OCI-LY1 (cell line): ENCODE data around the gene SERHL2.

Experiments
- H2AFZ ChIP-seq: fragments of 200-600 bp; sonication (generic), shearing (Covaris generic); 2 replicates; pipeline ENCODE4 v1.6.0; 2014; ENCODE audit warnings: antibody characterized with exemption, mild to moderate bottlenecking, low read length
- H3F3A ChIP-seq: fragments of 200-600 bp; sonication (generic), shearing (Covaris generic); 2 replicates; pipeline ENCODE4 v1.6.0; 2014; ENCODE audit warnings: mild to moderate bottlenecking, antibody characterized with exemption, low read length, moderate library complexity; ENCODE audit not compliant: insufficient read depth
- H3K27ac ChIP-seq: fragments of 200-600 bp; sonication (generic); 2 replicates; pipeline ENCODE4 v1.5.1; 2014; ENCODE audit warnings: low read length, mixed run types, mild to moderate bottlenecking, low read depth; ENCODE audit not compliant: poor library complexity, severe bottlenecking
- H3K27me3 ChIP-seq: fragments of 200-600 bp; sonication (generic); 2 replicates; pipeline ENCODE4 v1.6.0; 2014; ENCODE audit warnings: antibody characterized with exemption, mild to moderate bottlenecking, low read length, moderate library complexity; ENCODE audit not compliant: insufficient read depth
- H3K36me3 ChIP-seq: fragments of 200-600 bp; sonication (generic); 2 replicates; pipeline ENCODE4 v1.6.1; 2014; ENCODE audit warnings: mild to moderate bottlenecking, antibody characterized with exemption, low read length, moderate library complexity, mixed read lengths; ENCODE audit not compliant: insufficient read depth
- H3K4me1 ChIP-seq: fragments of 200-600 bp; sonication (generic); 2 replicates; pipeline ENCODE4 v1.5.1; 2014; ENCODE audit warnings: mild to moderate bottlenecking, low read length, moderate library complexity; ENCODE audit not compliant: insufficient read depth, severe bottlenecking
- H3K4me2 ChIP-seq: fragments of 200-600 bp; sonication (generic), shearing (Covaris generic); 2 replicates; pipeline ENCODE4 v1.6.1; 2014; ENCODE audit warnings: low read length
- H3K4me3 ChIP-seq: fragments of 200-600 bp; sonication (generic); 2 replicates; pipeline ENCODE4 v1.5.1; 2014; ENCODE audit warnings: low read length, low read depth, mild to moderate bottlenecking, mixed read lengths; ENCODE audit not compliant: poor library complexity, severe bottlenecking
- H3K79me2 ChIP-seq: fragments of 200-600 bp; shearing (Covaris generic); 2 replicates; pipeline ENCODE4 v1.6.1; 2016; ENCODE audit warnings: mixed run types, low read length, mixed read lengths; ENCODE audit not compliant: insufficient read depth
- H3K9ac ChIP-seq: fragments of 200-600 bp; sonication (generic), shearing (Covaris generic); 2 replicates; pipeline ENCODE4 v1.6.1; 2014; ENCODE audit warnings: mild to moderate bottlenecking, low read length, mixed read lengths
- H3K9me2 ChIP-seq: fragments of 200-600 bp; sonication (generic), shearing (Covaris generic); 2 replicates; pipeline ENCODE4 v1.6.1; 2014; ENCODE audit warnings: low read depth, mild to moderate bottlenecking, low read length, mixed read lengths
- H3K9me3 ChIP-seq: fragments of 200-600 bp; shearing (Covaris generic); 2 replicates; pipeline ENCODE4 v1.6.1; 2014; ENCODE audit warnings: low read length, mixed read lengths
- H4K20me1 ChIP-seq: fragments of 200-600 bp; sonication (generic), shearing (Covaris generic); 2 replicates; pipeline ENCODE4 v1.6.0; 2016; ENCODE audit warnings: mild to moderate bottlenecking, low read length; ENCODE audit not compliant: insufficient read depth
- CTCF ChIP-seq: fragments of 200-600 bp; sonication (generic), shearing (Covaris generic); IDR thresholded peaks from 2 replicates; pipeline ENCODE4 v1.5.1; 2017; ENCODE audit warnings: mild to moderate bottlenecking, antibody characterized with exemption, low read length, moderate library complexity, mixed read lengths
- EZH2 ChIP-seq: fragments of 200-600 bp; sonication (generic), shearing (Covaris generic); IDR thresholded peaks from 2 replicates; pipeline ENCODE4 v1.8.0; 2017; ENCODE audit warnings: borderline replicate concordance, mixed run types, mild to moderate bottlenecking, antibody characterized with exemption, low read length, moderate library complexity, mixed read lengths

SERHL2 gene

GRCh38 chr22:42591987-42592386, 38.2 kb downstream of the SERHL2 start:
- H3F3A ChIP-seq, result no peaks in the 10 kb centered on the region
- H3K4me3 ChIP-seq, result no peak overlapping the region
- no peak overlapping the region for H2AFZ ChIP-seq
- no peaks in the 10 kb centered on the region for H3K9me2 ChIP-seq
- H3K79me2 ChIP-seq, result no peaks in the 10 kb centered on the region
- H3K27me3 ChIP-seq, result no peaks in the 10 kb centered on the region
- no peaks in the 10 kb centered on the region for H4K20me1 ChIP-seq
- no peak overlapping the region for H3K4me2 ChIP-seq
- H3K9ac ChIP-seq, result no peak overlapping the region
- no peak for TF ChIP-seq CTCF
- no peak for TF ChIP-seq EZH2
- no peaks in the 10 kb centered on the region for H3K9me3 ChIP-seq
- peaks cover 91% of the 10 kb centered on the region for H3K36me3 ChIP-seq
- no peak overlapping the region for H3K27ac ChIP-seq
- H3K4me1 ChIP-seq, result no peaks in the 10 kb centered on the region

DNA sequence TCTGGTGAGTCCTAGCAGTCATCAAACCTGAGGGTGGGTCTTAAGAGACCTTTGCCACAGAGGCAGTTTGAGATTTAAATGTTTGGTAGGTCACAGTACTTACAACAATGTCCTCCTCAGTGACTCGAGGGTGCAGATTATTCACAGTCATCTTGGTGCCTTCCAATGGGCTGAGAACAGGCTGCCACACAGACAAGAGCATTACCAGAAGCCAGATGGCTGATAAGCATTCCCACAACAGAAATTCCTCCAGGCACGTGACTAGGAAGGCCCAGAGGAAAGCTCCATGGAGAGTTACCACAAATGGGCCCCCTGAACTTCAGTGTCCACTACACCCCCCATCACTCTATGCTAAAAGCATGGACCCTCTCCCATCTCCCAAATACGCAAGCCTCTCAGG, 41.7 kb downstream of the SERHL2 start:
- H3K79me2 ChIP-seq, result no peaks in the 10 kb centered on the region
- H3K27ac ChIP-seq, result no peak overlapping the region
- H3K27me3 ChIP-seq, result no peaks in the 10 kb centered on the region
- H3F3A ChIP-seq, result no peaks in the 10 kb centered on the region
- TF ChIP-seq EZH2 (no peak), CTCF (no peak)
- H2AFZ ChIP-seq, result no peak overlapping the region
- H3K9me3 ChIP-seq, result no peaks in the 10 kb centered on the region
- H3K9ac ChIP-seq, result no peak overlapping the region
- H3K36me3 ChIP-seq, result peaks cover 90% of the 10 kb centered on the region
- H4K20me1 ChIP-seq, result no peaks in the 10 kb centered on the region
- no peak overlapping the region for H3K4me2 ChIP-seq
- no peaks in the 10 kb centered on the region for H3K9me2 ChIP-seq
- H3K4me1 ChIP-seq, result no peaks in the 10 kb centered on the region
- H3K4me3 ChIP-seq, result no peak overlapping the region

- Histone ChIP-seq H3K4me1 (no peaks in the 10 kb centered on the region), H3K79me2 (no peaks in the 10 kb centered on the region), H3K9me2 (no peaks in the 10 kb centered on the region), H4K20me1 (no peaks in the 10 kb centered on the region), H3F3A (no peaks in the 10 kb centered on the region), H2AFZ (no peak overlapping the region), H3K27me3 (no peaks in the 10 kb centered on the region), H3K4me2 (no peak overlapping the region), H3K4me3 (no peak overlapping the region), H3K9ac (no peak overlapping the region), H3K36me3 (peaks cover 93% of the 10 kb centered on the region), H3K27ac (no peak overlapping the region), H3K9me3 (no peaks in the 10 kb centered on the region)
- TF ChIP-seq CTCF, result no peak
These were observed 42.6 kb downstream of the SERHL2 start for GRCh38 chr22:42596336-42596735.
